ENCODE results near the gene LRRC45.

LRRC45 gene

DNA sequence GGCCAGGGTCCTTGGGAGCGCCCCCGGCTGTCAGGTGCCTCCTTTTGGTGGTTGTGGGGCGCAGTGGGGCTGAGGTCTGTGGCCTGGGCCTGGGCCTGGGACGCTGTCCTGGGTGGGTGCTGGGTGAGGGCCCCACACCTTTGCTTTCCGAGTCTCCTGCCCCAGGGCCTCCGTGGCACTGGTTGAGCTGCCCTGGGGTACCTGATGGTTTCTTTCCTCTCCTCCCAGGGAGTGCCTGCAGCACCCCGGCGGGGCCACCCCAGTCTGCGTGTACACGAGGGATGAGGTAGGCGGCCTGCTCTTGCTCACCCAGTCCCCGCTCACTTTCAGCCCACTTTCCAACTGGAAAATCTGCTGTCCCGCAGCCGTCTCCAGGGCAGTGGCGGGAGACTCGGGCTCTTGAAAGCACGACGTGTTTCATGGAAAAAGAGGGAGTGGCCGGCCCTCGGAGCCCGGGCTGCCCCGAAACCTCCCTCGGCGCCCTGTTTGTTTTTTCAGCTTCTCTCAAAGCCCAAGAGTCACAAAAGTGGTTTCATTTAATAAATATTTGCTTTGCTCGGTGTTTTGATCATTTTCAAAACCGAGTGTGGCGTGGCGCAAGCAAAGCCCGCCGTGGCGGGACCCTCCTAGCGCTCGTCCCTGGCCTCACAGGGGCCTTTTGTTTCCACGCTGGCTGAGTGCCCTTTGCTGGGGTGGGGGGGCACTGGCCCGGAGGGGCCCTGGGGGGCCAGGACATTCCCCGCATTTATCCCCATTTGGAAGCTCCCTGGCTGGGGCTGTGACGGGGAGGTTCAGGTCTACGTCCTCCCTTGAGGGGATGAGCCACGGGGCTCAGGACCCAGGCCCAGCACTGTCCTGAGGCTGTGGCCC, 28.3 kb upstream of the LRRC45 start:
- DNase-seq, result no peak

DNA sequence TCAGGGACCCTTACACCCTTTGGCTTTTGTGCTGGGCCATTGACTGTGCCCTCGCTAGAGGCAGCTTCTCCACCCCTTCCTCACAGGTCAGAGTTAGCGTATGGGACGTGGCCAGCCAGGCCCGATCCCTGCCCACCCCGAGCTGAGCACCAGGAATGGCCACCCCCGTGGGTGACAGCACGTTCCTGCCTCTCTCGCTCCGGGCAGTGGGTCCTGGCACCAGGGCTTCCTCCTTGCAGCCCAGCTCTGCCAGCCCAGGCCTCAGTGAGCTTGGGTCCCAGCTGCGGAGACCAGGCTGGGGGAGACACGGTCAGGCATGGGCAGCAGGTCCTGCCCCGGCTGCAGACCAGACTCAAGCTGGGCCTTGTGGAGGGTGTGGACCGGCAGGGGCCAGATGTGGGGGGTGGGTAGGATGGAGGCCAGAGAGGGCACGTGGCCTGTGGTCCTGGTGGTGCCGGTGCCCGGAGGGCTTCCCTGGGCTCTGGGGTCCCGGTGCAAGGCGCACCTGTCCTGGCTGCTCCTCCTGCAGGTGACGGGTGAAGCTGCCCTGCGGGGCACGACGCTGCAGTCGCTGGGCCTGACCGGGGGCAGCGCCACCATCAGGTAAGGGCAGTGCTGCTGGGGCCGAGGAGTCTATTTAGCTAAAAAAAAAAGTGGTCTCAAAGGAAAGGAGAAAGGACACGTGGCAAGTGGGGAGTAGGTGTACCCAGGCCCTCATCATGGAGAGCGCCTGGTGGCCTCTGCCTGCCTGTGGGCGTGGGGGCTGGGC, 27.5 kb upstream of the LRRC45 start:
- no peak for DNase-seq

DNA sequence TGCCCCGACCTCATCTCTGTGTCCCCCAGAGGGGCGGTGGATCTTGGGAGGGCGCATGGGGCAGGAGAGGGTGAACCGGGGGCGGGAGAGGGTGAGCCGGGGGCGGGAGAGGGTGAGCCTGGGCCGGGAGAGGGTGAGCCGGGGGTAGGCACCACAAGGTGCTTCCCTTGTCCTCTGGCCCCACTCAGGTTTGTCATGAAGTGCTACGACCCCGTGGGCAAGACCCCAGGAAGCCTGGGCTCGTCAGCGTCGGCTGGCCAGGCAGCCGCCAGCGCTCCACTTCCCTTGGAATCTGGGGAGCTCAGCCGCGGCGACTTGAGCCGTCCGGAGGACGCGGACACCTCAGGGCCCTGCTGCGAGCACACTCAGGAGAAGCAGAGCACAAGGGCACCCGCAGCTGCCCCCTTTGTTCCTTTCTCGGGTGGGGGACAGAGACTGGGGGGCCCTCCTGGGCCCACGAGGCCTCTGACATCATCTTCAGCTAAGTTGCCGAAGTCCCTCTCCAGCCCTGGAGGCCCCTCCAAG, 26.8 kb upstream of the LRRC45 start:
- DNase-seq, result no peak

DNA sequence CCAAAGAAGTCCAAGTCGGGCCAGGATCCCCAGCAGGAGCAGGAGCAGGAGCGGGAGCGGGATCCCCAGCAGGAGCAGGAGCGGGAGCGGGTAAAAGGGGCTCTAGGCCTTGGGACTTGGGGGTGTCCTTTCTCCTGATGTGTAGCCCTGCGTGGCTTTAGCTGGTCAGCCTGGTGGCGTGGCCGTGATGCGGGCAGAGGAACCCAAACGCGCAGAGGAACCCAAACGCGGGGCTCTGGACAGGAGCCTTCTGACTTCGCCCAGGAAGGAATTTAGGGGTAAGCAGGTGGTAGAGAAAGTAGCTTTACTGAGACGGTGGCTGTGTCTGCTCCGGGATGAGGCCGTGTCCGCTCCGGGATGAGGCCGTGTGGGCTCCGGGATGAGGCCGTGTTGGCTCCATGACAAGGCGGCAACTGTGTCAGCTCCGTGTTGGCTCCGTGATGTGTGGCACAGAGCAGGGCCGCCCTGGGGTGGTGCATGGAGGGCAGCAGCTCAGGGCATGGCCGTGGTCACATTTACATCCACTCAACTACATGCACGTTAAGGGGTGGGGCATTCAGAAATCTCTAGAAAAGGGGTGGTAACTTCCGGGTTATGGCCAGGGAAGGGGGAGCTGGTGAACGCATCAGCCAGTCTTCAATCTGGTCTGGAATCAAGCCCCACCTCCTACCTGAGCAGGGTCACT, 26.2 kb upstream of the LRRC45 start:
- DNase-seq, result no peak

DNA sequence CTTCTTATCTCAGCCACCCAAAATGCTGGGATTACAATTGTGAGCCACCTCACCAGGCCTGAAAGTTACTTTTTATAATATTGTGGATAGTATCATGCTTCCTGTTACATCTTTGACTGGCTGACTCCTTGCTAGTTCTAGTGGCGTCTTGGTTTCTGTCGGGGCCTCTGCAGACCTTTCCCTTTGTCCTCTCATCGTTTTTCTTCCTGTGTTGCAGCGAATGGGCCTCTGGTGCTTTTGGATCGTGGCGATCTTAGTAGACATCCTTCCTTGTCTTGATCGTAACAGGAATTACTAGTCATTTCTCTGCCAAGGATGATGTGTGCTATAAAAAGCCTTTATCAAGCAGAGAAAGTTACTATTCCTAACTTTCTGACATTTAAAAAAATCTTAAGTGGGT, 24.9 kb upstream of the LRRC45 start:
- DNase-seq, result no peak

DNA sequence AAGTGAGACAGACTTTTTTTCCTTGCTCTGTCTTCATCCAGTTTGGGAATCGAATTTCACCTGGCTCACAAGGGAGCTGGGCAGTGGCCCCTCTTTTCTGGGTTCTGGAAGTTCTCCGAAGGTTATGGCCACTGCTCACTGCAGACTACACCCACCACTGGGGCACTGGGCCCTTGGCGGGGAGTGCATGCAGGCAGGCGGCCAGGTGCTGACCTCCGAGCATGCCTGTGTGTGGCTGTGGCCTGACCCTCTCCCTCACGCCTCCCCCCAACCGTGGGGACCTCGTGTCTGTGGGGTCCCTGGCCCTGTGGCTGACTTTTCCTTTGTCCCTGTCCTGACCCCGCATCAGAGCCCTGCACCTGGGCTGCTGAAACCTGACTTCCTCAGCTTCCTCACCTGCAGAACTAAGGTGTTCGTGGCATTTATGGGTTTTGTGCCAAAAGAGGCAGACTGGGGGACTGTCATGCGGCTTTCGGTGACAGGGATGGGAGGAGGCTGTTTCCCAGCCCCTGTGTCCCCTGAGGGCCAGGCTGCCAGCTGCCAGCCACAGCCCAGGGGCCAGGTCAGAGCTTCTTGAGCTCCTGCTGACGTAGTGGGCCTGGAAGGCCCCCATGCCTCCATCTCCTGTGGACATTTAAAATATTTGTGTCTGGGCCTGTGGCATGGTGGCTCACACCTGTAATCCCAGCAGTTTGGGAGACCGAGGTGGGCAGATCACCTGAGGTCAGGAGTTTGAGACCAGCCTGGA, 24.2 kb upstream of the LRRC45 start:
- DNase-seq, result no peak

DNA sequence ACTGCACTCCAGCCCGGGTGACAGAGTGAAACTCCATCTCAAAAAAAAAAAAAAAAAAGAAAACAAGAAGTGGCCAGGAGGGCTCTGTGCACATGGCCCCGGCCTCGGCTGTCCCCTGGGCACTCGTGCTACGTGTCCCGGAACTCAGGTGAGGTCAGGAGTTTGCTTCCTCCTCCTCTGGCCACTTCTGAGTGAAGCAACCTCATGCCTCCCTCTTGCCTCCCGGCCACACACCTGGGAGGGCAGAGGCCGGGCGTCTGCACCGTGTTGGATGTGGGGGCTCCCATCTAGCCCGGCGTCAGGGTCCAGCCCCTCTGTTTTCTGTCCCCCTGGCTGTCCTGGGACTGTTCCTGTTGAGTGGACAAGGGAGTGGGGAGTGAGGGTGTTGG, 23.5 kb upstream of the LRRC45 start:
- no peak for DNase-seq

DNA sequence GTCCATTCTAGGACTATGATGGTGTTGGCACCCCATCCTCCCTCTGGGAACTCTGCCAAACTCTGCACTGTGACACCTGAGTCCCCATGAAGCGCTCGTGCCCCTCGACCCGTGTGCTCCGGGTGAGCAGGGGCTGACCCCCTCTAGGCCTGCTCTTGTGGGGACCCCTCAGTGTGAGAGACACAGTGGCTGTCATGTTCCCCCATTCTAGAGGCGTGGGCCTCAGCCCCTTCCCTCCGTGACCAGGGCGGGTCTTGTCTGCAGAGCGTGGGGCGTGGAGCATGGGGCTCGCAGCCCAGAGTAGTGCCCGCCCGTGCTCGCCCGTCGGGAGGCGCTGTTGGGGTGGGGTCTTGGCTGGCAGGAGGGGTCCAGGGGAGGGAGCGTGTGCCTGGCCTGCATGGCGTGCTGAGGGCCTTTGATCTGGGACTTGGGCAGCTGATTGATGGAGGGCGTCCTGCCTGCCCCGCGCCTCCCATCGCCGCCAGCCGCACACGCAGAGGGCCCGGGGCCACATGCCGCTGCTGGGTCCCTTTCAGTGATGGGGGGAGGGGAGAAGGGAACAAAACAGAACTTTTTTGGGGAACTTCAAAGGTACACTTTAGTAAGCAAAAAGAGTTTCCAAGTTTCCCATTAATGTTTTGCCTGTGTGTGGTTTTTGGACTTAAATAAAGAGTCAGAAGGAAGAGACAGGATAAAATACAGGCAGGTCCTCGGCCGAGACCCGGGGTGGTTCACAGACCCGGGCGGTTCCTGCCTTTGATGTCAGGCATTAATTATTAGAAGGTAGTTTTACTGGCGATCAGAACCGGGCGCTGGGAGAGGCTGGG, 22.9 kb upstream of the LRRC45 start:
- DNase-seq, result no peak

DNA sequence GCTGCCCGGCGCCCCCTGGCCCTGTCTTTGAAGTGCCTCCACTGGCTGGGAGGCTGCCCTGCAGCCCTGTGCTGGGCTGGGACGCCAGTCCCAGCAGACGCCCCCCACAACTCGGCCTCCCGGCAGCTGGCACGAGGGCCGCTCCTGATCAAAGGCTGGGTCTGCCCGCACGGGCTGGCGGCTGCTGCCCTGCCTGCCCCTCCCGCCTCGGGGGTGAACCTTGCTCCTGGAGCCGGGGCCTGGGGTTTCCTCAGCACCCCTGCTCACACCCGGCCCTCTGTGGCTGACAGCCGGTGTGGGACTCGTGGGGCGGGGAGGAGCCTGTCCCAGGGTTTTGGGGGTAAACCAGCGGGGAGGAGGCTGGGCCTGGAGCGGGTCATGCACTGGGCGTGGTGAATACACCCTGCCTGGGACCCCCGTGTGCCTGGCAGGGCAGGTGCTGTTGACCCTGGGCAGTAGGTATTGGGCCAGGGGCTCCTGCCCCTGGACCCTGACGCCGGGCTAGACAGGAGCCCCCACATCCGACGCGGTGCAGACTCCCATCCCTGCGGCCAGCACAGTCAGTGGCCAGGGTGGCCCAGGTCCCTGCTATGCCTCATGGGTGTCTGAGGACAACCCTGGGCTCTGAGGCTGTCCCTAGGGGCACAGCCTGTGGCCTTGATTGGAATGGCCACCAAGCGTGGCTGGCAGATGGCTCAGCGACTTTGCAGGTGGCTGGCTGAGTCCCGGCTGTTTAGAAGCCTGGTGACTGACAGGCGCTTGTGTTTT, 22.1 kb upstream of the LRRC45 start:
- DNase-seq, result no peak

DNA sequence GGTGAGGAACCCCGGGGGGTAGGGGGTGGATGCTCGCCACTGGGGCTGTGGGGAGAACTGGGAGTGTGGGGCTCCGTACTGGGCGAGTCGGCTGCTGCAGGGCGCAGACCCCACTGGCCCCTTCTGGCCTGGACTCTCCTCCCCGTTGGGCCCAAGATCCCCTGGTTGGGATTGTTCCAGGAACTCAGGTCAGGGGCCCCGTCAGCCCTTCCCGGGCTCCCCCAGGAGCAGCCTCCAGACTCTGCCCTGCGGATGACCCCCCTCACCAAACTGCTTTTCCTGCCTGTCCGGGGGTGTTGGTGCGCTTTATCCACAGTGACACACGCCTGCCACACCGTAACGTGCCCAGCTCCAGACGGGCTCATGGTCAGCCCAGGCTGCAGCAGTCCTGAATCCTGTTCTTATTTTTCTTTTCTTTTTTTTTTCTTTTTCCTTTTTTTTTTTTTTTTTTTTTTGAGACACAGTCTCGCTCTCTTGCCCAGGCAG, 21.5 kb upstream of the LRRC45 start:
- DNase-seq, result no peak

DNA sequence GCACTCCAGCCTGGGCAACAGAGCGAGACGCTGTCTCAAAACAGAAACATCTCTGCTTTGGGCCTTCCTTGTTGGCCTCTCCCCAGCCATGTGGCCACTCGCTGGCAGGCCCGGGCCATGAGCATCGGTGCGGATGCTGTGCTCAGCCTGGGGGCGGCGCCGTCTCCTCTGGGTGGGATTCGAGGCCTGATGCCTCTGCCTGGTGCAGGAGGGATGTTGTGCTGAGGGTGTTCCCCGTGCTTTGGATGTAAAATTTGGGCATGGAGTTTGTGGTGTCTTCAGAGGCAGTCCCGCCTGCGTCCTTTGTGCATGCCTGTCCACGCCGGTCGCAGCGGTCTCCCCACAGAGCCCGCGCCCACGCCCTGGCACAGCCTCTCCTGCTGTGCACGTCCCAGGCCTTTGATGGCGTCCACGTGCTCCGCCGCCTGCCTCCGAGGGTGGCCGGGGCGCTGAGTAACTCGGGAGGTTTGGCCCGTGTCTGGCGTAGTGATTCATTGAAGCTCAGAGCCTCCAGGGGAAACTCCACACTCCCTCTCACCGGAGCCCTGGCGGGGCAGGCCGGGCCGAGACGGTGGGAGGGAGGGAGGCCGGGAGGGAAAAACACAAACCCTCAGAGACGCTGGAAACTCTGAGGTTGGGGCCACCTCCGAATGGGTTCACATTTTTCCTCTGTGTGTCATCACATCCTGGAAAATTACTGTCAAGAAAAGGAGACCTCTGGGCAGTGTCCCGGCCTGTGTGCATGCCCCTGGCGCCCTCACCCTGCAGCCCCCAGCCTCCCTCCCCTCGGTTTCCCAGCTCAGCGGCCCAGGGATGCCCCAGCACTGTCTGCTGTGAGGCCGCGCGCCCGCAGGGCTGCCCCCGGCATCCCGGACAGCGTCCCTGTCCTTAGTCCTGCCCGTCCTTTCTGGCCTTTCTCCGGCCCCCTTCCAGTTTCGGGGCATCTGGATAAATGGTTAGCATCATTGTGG, 19.4 kb upstream of the LRRC45 start:
- DNase-seq, result no peak

DNA sequence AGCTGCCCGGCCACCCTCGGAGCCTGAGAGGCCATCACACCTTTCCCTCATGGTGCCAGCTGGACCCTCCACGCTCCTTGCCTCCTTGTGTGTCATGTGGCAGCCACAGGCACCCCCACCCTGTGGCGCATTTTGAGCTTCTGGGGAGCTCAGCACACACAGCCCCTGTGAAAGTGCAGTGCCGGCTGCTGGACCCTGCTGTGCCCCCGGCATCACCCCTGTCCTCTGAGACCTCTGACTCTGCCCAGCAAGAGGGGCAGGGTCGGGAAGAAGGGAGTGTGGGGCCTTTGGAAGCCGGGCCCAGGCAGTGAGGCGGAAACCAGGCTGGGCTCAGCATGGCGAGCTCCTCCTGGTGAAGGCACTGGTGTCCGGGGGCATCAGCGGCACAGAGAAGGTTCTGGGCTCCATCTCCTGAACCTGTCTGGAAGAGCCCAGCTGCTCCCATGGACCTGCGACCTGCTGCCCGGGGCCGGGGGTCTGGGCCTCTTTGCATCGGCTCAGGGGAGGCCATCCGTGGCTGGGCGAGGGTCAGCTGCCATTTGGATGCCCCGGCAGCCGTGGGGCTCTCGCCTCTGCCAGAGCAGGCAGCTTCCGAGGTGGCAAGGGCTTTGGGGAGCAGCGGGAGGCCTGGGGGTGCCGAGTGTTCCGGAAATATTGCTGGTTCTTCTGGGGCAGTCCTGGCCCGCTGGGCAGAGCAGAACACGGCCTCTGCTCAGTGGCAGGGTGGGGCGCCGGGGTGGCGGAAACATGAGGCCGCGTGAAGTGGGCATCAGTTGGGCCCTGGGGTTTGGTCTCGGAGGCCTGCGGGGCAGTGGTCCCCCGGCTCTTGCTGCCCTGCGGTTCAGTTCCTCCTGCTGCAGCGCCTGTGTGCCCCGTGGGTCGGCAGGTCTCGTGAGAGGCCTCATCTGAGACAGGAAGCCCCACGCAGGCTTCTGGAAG, 18.3 kb upstream of the LRRC45 start:
- DNase-seq, result no peak

DNA sequence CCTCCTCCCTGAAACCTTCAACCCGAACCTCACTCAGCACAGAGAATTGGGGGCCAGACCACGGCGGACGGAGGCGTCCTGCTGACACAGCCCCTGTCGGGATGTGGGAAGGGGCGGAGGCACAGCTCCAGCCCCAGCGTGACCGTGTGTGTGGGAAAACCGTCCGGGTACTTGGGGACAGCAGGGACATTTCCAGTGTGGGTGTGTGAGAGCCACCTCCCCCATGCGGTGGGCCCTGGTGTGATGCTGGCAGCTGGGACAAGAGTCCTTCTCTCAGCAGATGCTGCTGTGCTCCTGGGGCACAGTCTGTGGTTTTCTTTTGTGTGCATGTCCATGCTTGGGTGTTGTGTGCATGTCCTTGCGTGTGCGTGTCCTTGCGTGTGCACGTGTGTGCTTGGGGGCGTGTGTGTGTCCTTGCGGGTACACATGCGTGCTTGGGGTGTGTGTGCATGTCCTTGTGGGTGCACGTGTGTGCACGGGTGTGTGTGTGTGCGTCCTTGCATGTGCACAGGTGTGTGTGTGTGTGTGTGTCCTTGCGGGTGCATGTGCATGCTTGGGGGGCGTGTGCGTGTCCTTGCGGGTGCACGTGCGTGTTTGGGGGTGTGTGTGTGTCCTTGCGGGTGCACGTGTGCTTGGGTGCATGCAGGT, 17.3 kb upstream of the LRRC45 start:
- no peak for DNase-seq

DNA sequence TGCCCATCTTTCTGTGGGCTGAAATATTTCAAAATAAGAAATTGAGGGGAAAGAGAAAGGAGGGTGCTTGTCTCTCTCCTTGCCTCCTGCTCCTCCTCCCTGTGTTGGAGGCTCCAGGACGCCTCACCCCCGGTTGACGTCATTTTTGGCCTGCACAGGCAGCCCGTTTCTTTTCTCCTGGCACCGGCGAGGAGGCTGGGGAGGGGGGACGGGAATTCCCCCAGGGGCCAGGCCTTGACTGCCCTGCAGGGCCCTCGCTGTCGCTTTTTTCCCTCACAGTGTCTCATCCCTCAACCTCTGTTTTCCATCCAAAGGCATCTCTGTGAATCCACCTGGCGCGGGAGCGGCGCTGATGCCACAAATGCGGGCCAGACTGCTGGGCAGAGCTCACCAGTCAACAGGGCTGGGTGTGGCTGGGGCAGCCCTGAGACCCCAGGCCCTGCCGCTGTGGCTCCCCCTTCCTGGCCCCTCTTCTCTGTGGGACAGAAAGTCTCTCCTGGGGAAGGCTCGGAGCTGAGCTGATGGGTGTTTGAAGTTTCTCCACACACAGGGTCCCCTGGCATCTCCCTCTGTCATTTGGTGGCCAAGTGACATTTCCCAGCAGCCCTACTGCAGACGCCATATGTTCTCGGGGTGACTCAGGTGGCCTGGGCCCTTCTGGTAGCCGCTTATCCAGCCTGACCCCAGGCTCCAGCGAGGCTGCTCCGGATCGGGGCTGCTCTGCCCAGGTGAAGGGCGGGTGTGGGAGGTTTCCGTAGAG, 16.5 kb upstream of the LRRC45 start:
- no peak for DNase-seq

DNA sequence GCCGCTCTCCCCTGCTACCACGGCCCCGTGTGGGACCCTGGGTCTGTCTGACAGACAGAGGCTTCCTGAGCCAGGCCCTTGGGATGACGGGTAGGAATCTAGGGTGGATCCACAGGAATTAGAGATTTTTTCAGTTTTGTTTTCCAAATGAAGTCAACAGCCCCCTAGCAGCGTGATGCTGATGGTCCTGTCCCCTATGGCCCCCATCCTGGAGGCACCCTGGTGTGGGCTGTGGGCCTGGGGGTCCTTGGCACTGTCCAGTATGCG, 15.9 kb upstream of the LRRC45 start:
- DNase-seq, result no peak

DNA sequence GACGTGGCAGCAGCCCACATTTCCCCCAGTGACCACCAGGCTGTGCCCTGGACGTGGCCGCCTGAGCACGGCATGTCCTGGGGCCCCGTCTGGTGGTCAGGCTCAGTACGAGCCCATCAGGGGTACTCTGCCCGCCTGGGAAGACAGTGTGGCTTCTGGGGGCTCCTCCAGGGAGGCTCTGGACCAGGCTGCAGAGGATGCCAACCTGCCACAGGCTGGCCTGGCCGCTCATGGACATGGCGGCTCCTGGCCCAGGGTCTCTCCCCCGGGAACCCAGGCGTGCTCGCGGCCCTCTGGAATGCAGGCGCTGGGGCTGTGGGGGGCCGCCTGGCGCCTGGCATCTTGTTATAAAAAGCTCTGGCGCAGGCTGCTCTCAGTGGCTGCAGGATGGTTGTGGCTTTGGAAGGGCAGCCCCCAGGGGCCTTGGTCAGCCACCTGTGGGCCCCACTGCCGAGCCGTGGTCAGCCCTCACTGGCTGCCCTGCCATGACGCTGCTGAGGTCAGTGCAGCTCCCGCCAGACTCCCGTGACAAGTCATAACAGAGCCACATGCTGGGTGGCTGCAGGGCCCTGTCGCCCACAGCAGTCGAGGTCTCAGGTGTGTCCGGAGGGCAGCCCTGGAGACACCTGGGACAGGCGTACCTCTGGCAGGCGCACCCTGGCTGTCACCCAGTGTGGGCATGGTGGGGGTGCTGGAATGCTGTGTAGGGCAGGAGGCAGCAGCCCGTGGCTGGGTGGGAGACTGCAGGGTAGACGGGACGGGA, 15.4 kb upstream of the LRRC45 start:
- no peak for DNase-seq
